ENCODE measurements around the gene KCNQ2. TPM values are rescaled to one million over a fixed set of nuclear protein-coding genes. Genes with fewer than 3 reads are reported as not detected.

KCNQ2 gene
- total RNA-seq, 2 experiments from 2014 or later: not detected

- TF ChIP-seq CTCF (IDR thresholded peaks at IDR 0.05): no peak
- ATAC-seq (peak; percentile 28), DNase-seq (peak; percentile 32)
- ChIA-PET POLR2A (no interaction called here), CTCF (no interaction called here)
- Mint-ChIP-seq H3K27me3 (peaks cover 16% of the 10 kb centered on the region), H3K4me3 (no peak within 1 kb of the TSS), H3K27ac (no peak within 1 kb of the TSS), H3K4me1 (ENCODE audit: low read depth) (no peaks in the 10 kb centered on the region), H3K9me3 (peaks cover 4% of the 10 kb centered on the region), H3K36me3 (ENCODE audit: low read depth) (no peaks in the 10 kb centered on the region)
- intact Hi-C loops (cut with micrococcal nuclease): no loop called here
These were observed 26.5 kb upstream of the KCNQ2 start, which contains the start of gene EEF1A2 for GRCh38 chr20:63498960-63499337. Gene EEF1A2 (minus strand): TSS chr20:63499083. CDS start chr20:63497763, 1,320 bp downstream.

DNA sequence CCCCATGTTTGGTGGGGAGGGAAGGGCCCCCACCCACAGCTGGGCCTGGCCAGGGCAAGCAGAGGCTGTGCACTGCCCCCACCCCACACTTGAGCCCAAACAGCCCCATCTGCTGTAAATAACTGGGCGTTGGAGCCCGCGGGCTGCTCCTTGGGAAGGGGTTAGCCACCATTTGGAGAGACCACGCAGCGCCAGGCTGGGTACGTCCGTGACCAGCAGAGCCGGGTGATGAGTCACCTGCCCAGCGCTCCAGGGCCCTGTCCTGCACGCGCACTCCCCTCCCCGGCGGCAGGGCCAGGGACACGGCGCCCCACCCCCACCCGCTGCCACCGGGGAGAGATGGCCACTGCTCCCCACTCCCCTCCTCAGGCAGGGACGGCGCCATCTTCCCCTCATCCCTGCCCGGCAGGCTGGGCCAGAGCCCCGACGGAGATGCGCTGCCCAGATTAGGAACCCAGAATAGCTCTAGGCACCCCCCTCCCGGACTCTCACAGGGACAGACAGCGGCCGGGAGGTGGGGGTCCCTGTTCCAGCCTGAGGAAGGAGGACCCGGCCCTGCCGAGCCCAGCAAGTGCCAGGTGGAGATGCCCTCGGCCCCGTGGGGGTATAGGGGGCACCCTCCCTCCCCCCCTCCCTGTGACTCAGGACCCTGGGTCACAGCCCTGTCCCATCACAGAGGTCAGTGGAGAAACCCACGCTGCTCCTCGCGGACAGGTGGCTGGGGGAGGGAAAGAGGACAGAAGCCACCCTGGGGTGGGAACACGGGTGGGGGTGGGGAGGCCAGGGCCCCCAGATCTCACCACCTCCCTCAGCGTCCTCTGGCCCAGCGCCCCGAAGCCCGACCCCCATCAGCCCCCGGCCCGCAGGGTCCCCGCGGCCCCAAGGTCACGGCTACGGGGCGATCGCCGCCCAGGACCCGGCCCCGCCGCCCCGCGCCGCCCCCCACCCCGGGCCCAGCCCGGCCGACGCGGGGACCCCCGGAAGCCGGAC is 25.8 kb upstream of the KCNQ2 start:
- no peak for ATAC-seq
- intact Hi-C loops (cut with micrococcal nuclease): no loop called here
- H3K4me1 Mint-ChIP-seq (ENCODE audit: low read depth): no peaks in the 10 kb centered on the region
- CTCF ChIA-PET: interaction anchor here (1.7 kb wide), 1 partner anchor 56 kb away, joined by 4 read pairs; no protein-coding TSS in a partner anchor
- no peaks in the 10 kb centered on the region for H3K9me3 Mint-ChIP-seq
- H3K27ac Mint-ChIP-seq: no peak overlapping the region
- POLR2A ChIA-PET: interaction anchor here (0.6 to 1.0 kb wide), 2 partner anchors 33 to 39 kb away, joined by 3 read pairs; partner anchors contain the start of gene PTK6
- no peak for DNase-seq
- no peak overlapping the region for H3K4me3 Mint-ChIP-seq
- peaks cover 12% of the 10 kb centered on the region for H3K27me3 Mint-ChIP-seq
- no peaks in the 10 kb centered on the region for H3K36me3 Mint-ChIP-seq (ENCODE audit: low read depth)
- TF ChIP-seq CTCF (IDR thresholded peaks at IDR 0.05): no peak

DNA sequence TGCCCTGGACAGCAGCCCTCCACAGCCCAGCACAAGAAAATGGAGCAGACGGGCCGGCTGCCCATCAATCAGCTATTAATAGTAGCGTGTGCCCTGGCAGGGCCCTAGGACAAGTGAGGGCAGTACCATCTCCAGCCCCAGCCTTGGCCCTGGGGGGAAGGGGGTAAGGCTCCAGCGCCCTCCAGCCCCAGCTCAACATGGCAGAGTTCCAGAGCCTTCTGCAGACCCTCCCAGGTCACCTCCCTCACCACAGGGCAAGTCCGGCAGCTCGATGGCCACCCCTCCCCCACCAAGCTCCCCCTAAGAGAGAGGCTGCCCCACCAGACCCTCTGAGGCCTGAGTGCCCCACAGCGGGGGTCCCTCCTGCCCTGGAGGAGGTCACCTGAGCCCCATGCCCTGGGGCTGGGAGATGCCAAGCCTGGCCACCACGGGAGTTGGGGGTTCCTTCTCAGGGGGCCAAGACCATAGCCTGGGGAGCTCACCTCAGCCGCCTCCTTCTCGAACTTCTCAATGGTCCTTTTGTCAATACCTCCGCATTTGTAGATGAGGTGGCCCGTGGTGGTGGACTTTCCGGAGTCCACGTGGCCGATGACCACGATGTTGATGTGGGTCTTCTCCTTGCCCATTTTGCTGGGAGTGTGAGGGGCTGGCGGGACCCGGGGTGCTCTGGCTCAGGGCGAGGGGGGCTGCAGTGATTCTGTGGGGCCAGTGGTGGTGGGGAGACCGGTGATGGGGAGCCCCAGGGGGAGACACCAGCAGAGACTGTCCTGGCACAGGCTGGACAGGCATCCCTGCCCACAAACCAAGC is 24.9 kb upstream of the KCNQ2 start:
- CTCF ChIA-PET: interaction anchor here (0.7 to 2.3 kb wide), 17 partner anchors 10 to 788 kb away, joined by 3 to 22 read pairs (median 4); partner anchors contain the start of genes PPDPF and PTK6
- Mint-ChIP-seq H3K36me3 (ENCODE audit: low read depth) (no peaks in the 10 kb centered on the region), H3K27me3 (peaks cover 12% of the 10 kb centered on the region), H3K9me3 (no peaks in the 10 kb centered on the region), H3K4me1 (ENCODE audit: low read depth) (no peaks in the 10 kb centered on the region), H3K4me3 (no peak overlapping the region), H3K27ac (no peak overlapping the region)
- POLR2A ChIA-PET: interaction anchor here (0.6 to 1.4 kb wide), 5 partner anchors 23 to 40 kb away, joined by 3 to 5 read pairs (median 3); partner anchors contain the start of genes PPDPF and PTK6
- intact Hi-C loops (cut with micrococcal nuclease): no loop called here
- TF ChIP-seq CTCF (IDR thresholded peaks at IDR 0.05): no peak
- no peak for DNase-seq
- ATAC-seq: no peak

DNA sequence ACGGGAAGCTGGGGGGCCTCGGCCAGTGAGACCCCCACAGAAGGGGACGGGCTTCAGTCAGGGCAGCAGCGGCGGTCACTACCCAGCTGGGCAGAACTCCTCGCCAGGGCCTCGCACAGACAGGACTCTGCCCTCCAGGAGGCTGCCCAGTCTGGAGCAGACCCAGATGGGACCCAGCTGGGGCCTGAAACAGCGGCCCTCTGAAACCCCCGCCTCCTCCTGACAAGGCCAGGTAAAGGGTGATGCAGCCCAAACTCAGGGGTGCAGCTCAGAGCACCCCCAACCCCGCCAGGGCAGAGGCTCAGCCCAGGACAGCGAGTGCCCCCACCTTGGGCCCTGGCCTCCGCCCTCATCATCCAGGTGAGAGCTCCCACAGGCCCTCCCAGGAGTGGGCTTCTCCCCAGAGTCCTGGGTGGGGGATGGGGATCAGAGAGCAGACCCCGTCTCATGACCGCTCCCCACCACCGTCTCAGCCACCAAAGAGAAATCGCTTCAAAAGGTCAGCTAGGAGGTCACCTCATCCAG is 24.2 kb upstream of the KCNQ2 start:
- Mint-ChIP-seq H3K4me3 (no peak overlapping the region), H3K9me3 (no peaks in the 10 kb centered on the region), H3K4me1 (ENCODE audit: low read depth) (no peaks in the 10 kb centered on the region), H3K27ac (no peak overlapping the region), H3K27me3 (peaks cover 12% of the 10 kb centered on the region), H3K36me3 (ENCODE audit: low read depth) (no peaks in the 10 kb centered on the region)
- intact Hi-C loops (cut with micrococcal nuclease): no loop called here
- TF ChIP-seq CTCF (IDR thresholded peaks at IDR 0.05): no peak
- ATAC-seq (peak; percentile 9), DNase-seq (no peak)
- ChIA-PET CTCF (interaction anchor here (0.6 to 2.3 kb wide), 25 partner anchors 8 to 789 kb away, joined by 3 to 22 read pairs (median 3); partner anchors contain the start of genes PPDPF and PTK6), POLR2A (interaction anchor here (0.9 to 1.4 kb wide), 4 partner anchors 24 to 278 kb away, joined by 3 to 5 read pairs (median 3); partner anchors contain the start of gene PPDPF)

Data from activated CD8-positive, alpha-beta T cell treated with anti-CD3 and anti-CD28 coated beads for 36 hours (primary cell).